ENCODE measurements around the gene ARL15. TPM values are rescaled to one million over a fixed set of nuclear protein-coding genes. Genes with fewer than 3 reads are reported as not detected.

The ARL15 gene
- total and polyA plus RNA-seq, 9 of the 15 experiments (the other 6 are each of a cell fraction or from before 2014, with no cell fraction given): 18.5 to 80.4 (median 57.0) TPM

DNA sequence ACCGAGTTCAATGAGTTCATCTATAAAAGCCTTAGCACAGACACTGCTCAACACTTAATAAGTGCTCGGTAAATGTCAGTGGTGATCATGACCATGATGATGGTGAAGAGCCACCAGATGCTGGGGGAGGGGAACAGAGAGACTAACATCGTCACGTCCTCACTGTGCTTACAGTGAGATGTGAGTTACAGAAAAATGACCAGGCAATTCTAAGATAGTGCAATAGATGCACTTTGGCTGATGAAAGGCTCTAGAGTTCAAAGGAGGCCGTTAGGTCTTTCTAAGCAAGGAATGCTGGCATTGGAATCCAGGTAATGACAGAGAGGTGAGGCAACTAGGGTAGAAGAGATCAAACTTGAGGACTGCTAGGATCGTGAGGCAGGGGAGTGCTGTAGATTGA lies 36.7 kb downstream of the ARL15 start (continued):
- TF ChIP-seq, protein P1, sequence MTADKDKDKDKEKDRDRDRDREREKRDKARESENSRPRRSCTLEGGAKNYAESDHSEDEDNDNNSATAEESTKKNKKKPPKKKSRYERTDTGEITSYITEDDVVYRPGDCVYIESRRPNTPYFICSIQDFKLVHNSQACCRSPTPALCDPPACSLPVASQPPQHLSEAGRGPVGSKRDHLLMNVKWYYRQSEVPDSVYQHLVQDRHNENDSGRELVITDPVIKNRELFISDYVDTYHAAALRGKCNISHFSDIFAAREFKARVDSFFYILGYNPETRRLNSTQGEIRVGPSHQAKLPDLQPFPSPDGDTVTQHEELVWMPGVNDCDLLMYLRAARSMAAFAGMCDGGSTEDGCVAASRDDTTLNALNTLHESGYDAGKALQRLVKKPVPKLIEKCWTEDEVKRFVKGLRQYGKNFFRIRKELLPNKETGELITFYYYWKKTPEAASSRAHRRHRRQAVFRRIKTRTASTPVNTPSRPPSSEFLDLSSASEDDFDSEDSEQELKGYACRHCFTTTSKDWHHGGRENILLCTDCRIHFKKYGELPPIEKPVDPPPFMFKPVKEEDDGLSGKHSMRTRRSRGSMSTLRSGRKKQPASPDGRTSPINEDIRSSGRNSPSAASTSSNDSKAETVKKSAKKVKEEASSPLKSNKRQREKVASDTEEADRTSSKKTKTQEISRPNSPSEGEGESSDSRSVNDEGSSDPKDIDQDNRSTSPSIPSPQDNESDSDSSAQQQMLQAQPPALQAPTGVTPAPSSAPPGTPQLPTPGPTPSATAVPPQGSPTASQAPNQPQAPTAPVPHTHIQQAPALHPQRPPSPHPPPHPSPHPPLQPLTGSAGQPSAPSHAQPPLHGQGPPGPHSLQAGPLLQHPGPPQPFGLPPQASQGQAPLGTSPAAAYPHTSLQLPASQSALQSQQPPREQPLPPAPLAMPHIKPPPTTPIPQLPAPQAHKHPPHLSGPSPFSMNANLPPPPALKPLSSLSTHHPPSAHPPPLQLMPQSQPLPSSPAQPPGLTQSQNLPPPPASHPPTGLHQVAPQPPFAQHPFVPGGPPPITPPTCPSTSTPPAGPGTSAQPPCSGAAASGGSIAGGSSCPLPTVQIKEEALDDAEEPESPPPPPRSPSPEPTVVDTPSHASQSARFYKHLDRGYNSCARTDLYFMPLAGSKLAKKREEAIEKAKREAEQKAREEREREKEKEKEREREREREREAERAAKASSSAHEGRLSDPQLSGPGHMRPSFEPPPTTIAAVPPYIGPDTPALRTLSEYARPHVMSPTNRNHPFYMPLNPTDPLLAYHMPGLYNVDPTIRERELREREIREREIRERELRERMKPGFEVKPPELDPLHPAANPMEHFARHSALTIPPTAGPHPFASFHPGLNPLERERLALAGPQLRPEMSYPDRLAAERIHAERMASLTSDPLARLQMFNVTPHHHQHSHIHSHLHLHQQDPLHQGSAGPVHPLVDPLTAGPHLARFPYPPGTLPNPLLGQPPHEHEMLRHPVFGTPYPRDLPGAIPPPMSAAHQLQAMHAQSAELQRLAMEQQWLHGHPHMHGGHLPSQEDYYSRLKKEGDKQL (CRISPR knock-in tag; IDR thresholded peaks at IDR 0.05; ENCODE audit: borderline replicate concordance): no peak
- no peak for TF ChIP-seq SMAD4 (CRISPR knock-in tag; conservative IDR thresholded peaks at IDR 0.05)
- TF ChIP-seq, protein P2, sequence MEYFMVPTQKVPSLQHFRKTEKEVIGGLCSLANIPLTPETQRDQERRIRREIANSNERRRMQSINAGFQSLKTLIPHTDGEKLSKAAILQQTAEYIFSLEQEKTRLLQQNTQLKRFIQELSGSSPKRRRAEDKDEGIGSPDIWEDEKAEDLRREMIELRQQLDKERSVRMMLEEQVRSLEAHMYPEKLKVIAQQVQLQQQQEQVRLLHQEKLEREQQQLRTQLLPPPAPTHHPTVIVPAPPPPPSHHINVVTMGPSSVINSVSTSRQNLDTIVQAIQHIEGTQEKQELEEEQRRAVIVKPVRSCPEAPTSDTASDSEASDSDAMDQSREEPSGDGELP (CRISPR knock-in tag; IDR thresholded peaks at IDR 0.05; ENCODE audit: borderline replicate concordance): no peak
- no peak for TF ChIP-seq KAT2B (IDR thresholded peaks at IDR 0.05; ENCODE audit: low read depth, low read length)
- no peak for TF ChIP-seq ZC3H11A (IDR thresholded peaks at IDR 0.05; ENCODE audit: low read depth, low read length)
- no peak for TF ChIP-seq NFATC3 (IDR thresholded peaks at IDR 0.05)
- 0 out of 2 replicates have a peak, but pooled peaks have one; percentile 55 for TF ChIP-seq MTA3 (IDR thresholded peaks at IDR 0.05; ENCODE audit: borderline replicate concordance)
- peak; percentile 17; the same call in 1 of the 2 replicates for TF ChIP-seq JUND (IDR thresholded peaks at IDR 0.05; ENCODE audit: borderline replicate concordance, low read depth, low read length)
- peak; percentile 45; the same call in 2 of the 3 replicates for TF ChIP-seq JUND (tag; IDR thresholded peaks at IDR 0.05; ENCODE audit: borderline replicate concordance, low read depth, low read length)
- no peak for TF ChIP-seq GABPA (tag; conservative IDR thresholded peaks at IDR 0.05; ENCODE audit: low read depth)
- TF ChIP-seq TRIM28 (IDR thresholded peaks at IDR 0.05): 0 out of 2 replicates have a peak, but pooled peaks have one; percentile 39
- TF ChIP-seq, protein P3, sequence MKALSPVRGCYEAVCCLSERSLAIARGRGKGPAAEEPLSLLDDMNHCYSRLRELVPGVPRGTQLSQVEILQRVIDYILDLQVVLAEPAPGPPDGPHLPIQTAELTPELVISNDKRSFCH (CRISPR knock-in tag; IDR thresholded peaks at IDR 0.05): no peak
- TF ChIP-seq, protein P3 (tag; IDR thresholded peaks at IDR 0.05): no peak
- no peak for TF ChIP-seq ZNF282 (CRISPR knock-in tag; IDR thresholded peaks at IDR 0.05)
- TF ChIP-seq RAD51 (IDR thresholded peaks at IDR 0.05; ENCODE audit: borderline replicate concordance, low read depth): no peak
- no peak for TF ChIP-seq SIN3B (IDR thresholded peaks at IDR 0.05; ENCODE audit: low read depth)
- TF ChIP-seq HDGF (IDR thresholded peaks at IDR 0.05): no peak
- TF ChIP-seq ZNF12 (CRISPR knock-in tag; IDR thresholded peaks at IDR 0.05): no peak
- TF ChIP-seq NR3C1 (CRISPR knock-in tag; IDR thresholded peaks at IDR 0.05): no peak
- TF ChIP-seq RBM39 (optimal IDR thresholded peaks at IDR 0.05; ENCODE audit: low read depth, low read length): no peak
- no peak for TF ChIP-seq RBBP5 (IDR thresholded peaks at IDR 0.05; ENCODE audit: borderline replicate concordance, insufficient read depth, low read length, poor library complexity, severe bottlenecking)
- no peak for TF ChIP-seq SMARCB1 (IDR thresholded peaks at IDR 0.05; ENCODE audit: insufficient read length, low read depth)
- no peak for TF ChIP-seq PRPF4 (IDR thresholded peaks at IDR 0.05; ENCODE audit: insufficient read depth, low read depth, low read length, poor library complexity, severe bottlenecking)

All from K562 (cell line).